ENCODE results near the gene ADCK2.
"Not testable (repeated sequence)": the region's sequence is repeated elsewhere in the genome, so short reads cannot be mapped to it uniquely, and the experiment has no call there.

ADCK2 gene

DNA sequence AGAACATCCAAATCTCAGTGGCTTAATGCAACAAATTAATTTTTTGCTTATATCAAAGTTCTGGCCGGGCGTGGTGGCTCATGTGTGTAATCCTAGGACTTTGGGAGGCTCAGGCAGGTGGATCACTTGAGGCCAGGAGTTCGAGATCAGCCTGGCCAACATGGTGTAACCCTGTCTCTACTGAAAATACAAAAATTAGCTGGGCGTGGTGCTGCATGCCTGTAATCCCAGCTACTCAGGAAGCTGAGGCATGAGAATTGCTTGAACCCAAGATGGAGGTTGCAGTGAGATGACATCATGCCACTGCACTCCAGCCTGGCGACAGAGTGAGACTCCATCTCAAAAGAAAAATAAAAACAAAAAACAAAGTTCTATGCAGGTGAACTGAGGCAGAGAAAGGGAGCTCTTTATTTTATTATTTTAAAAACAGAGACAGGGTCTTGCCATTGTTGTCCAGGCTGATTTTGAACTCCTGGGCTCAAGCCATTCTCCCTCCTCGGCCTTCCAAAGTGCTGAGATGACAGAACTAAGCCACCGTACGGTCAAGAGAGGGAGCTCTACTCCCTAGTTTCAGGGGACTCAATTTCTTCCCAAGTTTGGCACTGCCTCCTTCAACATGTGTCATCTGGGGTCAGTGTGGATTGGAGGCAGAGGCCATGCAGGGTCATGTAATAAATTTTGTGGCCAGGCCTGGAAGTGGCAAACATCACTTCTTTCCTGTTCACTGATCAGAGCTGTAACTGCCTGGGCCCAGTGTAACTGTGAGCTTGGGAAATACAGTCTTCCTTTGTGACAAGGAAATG lies 2.4 kb downstream of the ADCK2 start:
- DNase-seq, result no peak

- DNase-seq, result no peak
Measured at GRCh38 chr7:140675726-140676125, 3.0 kb downstream of the ADCK2 start.

DNA sequence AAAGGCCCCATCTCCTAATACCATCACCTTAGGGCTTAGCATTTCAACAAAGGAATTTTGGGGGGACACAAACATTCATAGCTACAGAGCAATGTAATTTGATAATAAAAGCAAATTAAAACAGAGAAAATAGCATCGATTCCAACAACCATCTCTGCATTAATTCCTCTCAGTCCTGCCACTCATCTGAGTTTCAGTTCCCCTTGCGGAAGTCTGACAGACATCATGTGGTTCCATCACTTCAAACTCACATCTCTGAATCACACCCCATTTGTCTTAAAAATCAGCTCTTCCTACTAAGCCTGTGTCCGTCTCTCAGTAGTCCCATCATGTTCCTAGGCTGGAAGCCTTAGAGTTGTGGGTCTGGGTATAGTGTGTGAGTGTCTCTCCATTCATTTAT lies 3.6 kb downstream of the ADCK2 start:
- no peak for DNase-seq

GRCh38 chr7:140676956-140677355 lies 4.2 kb downstream of the ADCK2 start:
- not testable (repeated sequence) for DNase-seq

GRCh38 chr7:140677496-140677895 lies 4.8 kb downstream of the ADCK2 start:
- DNase-seq, result no peak

- DNase-seq, result no peak
Measured at GRCh38 chr7:140678081-140678815, 5.5 kb downstream of the ADCK2 start.

DNA sequence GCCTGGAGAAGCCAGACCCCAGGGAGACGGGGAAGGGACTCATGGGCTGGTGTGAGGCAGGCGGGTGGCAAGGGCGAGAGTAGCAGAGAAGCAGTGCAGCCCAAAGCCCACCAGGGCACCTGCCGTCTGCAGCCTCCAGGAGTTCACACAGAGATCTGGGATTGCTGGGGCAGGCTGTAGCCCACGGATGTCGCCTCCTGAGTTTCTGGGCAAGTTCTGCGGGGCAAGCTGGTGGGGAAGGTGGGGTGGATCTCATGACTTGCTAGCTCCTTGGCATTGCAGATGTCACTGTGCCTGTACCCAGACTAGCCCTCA lies 6.0 kb downstream of the ADCK2 start:
- no peak for DNase-seq

DNA sequence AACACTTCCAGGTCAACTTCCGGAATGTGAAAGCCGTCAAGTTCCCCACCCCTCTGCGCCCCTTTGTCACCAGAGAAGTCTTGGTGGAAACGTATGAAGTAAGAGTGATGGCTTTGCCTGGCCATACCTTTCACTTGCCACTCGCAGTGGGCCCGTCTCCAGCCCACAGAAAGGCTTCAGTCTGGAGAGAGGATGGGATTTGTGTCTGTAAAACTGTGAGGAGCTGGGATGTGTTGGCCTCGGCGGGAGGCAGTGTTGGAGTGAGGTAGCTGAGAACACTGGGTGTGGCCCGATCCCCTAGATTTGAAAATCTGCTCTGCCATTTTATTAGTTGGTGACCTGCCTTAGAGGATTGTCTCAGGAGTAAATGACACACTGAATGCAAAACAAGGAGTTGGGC lies 6.4 kb downstream of the ADCK2 start:
- no peak for DNase-seq

- DNase-seq, result no peak
Measured at GRCh38 chr7:140680886-140681285, 8.1 kb downstream of the ADCK2 start.

DNA sequence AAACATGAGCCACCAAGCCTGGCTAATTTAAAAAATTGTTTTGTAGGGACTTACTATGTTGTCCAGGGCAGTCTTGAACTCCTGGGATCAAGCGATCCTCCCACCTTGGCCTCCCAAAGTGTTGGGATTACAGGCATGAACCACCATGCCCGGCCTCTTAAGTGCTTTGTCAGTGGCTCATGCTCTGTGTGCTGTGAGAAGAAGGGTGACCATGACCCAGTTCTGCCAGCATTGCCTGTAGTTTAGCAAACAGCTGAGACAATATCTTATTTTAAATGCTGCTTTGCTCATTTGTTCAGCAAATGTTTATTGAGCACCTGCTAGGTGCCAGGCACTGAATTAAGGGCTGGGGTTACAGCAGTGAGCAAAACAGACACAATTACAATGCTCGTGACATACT lies 9.0 kb downstream of the ADCK2 start:
- no peak for DNase-seq

GRCh38 chr7:140683657-140684056 lies 10.9 kb downstream of the ADCK2 start:
- DNase-seq, result no peak

DNA sequence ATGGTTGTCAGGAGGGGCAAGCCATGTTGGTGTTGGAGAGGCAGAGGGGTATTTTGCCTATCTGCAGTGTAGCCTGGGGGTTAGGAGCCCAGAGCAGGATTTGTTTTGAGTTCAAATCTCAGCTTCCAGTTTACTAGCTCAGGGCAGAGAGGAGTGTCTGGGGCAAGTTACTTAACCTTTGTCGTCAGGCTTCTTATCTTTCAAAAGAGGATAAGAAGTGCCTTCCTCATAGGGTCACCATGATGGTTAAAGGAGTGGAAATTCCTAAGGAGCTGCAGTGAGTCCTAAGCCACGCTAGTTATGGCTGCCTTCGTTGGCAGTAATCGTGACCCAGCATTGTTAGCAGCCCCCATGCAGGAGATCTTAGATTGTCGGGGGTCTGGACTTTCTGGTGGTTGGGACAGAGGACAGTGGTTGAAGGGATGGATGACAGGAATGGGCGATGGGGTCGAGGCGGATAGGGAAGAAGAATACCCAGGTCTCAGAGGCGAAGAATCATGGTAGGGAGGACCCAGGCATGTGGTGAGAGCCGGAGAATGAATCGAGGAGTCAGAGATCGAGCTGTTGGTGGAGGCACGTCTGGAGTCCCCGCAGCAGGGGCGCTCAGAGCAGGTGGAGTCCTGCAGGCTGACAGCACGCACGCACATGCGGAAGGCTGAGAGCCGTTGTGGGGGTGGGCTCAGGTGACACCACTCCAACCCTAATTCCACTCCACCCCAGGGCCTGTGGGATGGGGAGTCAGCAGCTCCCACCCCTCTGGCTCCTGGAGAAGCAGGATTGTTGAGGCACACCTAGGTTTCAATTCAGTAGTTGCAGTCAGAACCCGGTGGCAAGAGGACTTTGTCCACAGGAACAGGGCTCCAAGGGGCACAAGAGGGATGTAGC lies 11.6 kb downstream of the ADCK2 start:
- DNase-seq, result no peak

- DNase-seq, result no peak
Measured at GRCh38 chr7:140685407-140686087, 12.8 kb downstream of the ADCK2 start.

DNA sequence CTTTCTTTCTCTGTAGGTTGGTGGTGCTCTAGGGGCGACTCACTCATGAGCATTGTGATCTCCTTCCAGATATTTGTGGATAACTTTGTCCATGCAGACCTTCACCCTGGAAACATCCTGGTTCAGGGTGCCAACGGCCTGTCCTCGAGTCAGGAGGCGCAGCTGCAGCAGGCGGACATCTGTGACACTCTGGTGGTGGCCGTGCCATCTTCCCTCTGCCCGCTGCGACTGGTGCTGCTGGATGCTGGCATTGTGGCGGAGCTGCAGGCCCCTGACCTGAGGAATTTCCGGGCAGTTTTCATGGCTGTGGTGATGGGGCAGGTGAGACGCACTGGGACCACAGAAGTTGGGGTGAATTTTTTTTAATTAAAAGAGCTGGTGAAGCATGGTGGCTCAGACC lies 14.2 kb downstream of the ADCK2 start:
- no peak for DNase-seq

GRCh38 chr7:140688341-140688740 lies 15.6 kb downstream of the ADCK2 start:
- DNase-seq, result no peak

- DNase-seq, result no peak
Measured at GRCh38 chr7:140689199-140690152, 16.7 kb downstream of the ADCK2 start.

GRCh38 chr7:140691376-140692045 lies 18.8 kb downstream of the ADCK2 start:
- DNase-seq, result no peak

DNA sequence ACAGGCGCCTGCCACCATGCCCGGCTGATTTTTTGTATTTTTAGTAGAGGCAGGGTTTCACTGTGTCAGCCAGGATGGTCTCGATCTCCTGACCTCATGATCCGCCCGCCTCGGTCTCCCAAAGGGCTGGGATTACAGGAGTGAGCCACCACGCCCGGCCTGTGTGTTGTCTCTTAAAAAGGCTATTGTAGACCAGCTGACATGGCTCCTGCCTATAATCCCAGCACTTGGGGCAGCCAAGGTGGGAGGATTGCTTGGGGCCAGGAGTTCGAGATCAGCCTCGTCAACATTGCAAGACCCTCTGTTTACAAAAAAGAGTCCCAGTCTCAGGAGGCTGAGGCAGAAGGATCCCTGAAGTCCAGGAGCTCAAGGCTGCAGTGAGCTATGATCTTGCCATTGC lies 21.1 kb downstream of the ADCK2 start:
- DNase-seq, result not testable (repeated sequence)

- no peak for DNase-seq
Measured at GRCh38 chr7:140694592-140694991, 21.8 kb downstream of the ADCK2 start.

DNA sequence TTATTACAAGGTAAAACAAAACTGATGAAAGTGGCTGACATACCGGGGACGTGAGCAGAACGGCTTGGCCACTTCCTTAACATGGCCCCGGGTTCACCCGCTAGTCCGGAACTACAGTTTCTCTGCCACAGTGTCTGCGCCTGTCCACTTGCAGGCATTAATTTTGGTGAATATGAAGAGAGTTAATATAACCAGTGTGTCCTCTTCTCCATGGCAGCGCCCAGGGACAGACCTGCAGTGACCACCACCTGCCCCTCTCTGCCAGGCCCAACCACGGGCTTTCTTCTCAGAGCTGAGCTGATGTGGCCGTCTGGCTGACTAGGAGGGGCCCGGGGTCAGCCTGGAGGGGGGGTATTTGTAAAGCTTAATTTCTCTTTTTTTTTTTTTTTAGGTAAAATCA lies 22.6 kb downstream of the ADCK2 start:
- no peak for DNase-seq

DNA sequence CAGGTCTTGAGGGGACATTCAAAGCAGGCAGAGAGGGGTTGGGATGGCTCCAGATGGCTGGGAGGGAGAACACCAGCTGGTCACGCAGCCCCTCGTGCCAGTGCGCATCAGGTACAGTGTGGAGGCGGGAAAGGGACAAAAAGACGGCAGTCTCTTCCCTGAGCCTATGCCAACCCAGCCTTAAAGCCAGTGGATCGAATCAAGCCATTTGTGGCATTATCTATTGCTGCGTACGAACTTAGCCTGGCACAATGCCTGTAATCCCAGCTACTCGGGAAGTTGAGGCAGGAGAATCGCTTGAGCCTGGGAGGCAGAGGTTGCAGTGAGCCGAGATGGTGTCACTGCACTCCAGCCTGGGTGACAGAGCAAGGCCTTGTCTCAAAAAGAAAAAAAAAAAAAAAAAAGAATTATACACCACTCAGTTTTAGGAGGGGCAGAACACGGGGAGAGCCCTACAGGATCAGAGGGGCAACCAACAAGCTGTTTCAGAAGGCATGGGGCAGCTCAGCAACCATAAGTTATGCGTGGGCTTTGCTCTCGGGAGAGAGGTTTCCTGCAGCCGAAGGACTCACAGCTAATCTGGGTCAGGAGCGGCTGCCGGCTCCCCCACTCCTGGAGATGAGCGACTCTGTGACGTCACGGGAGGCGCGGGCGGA lies 23.4 kb downstream of the ADCK2 start:
- DNase-seq, result peak; percentile 94

Measured in effector CD4-positive, alpha-beta T cell (primary cell).